Neuronal stem cell (in vitro differentiated cells): Measurements from ENCODE around the gene AMER2.

Source experiments
- DNase-seq: peaks from one replicate; pipeline ENCODE4 v3.0.0-alpha.2; 2013; ENCODE audit warnings: low spot score
- H2AFZ ChIP-seq: one replicate; pipeline ENCODE4 v1.6.1; 2013; ENCODE audit warnings: mild to moderate bottlenecking, low read length, inconsistent platforms
- H2AK5ac ChIP-seq: 2 replicates; pipeline ENCODE4 v1.6.1; 2013; ENCODE audit warnings: low read depth, mild to moderate bottlenecking, inconsistent platforms, low read length, moderate library complexity, mixed read lengths
- H2BK120ac ChIP-seq: 2 replicates; pipeline ENCODE4 v1.6.1; 2013; ENCODE audit warnings: low read depth, mild to moderate bottlenecking, inconsistent platforms, low read length, moderate library complexity, mixed read lengths
- H2BK12ac ChIP-seq: one replicate; pipeline ENCODE4 v1.6.1; 2013; ENCODE audit warnings: low read length, inconsistent platforms
- H2BK15ac ChIP-seq: 2 replicates; pipeline ENCODE4 v1.6.1; 2013; ENCODE audit warnings: mild to moderate bottlenecking, low read length, inconsistent platforms, mixed read lengths
- H2BK5ac ChIP-seq: one replicate; pipeline ENCODE4 v1.6.1; 2013; ENCODE audit warnings: inconsistent platforms, mild to moderate bottlenecking, low read length, moderate library complexity
- H3K14ac ChIP-seq: one replicate; pipeline ENCODE4 v1.6.1; 2013; ENCODE audit warnings: low read length, inconsistent platforms
- H3K18ac ChIP-seq: 2 replicates; pipeline ENCODE4 v1.6.1; 2013; ENCODE audit warnings: low read length, inconsistent platforms
- H3K23ac ChIP-seq: 2 replicates; pipeline ENCODE4 v1.6.1; 2013; ENCODE audit warnings: low read depth, mild to moderate bottlenecking, mixed read lengths, low read length, inconsistent platforms; ENCODE audit not compliant: poor library complexity
- H3K27ac ChIP-seq: replicated peaks from 3 replicates; pipeline ENCODE4 v1.5.1; 2013; ENCODE audit warnings: low read length, inconsistent platforms
- H3K27me3 ChIP-seq, 3 experiments: 2 replicates each; pipeline ENCODE4 v1.6.1; 2013; ENCODE audit warnings: low read length in 3 of 3, mild to moderate bottlenecking in 2 of 3, inconsistent platforms in 1 of 3, low read depth in 1 of 3, mixed read lengths in 1 of 3, moderate library complexity in 1 of 3; ENCODE audit not compliant: control insufficient read depth in 3 of 3, insufficient read depth in 3 of 3
- H3K36me3 ChIP-seq, 2 donors: replicated peaks in 1 of 2; 2 replicates each; pipeline ENCODE4 v1.6.1; 2013; ENCODE audit warnings: low read length in 2 of 2; ENCODE audit not compliant: control insufficient read depth in 2 of 2, insufficient read depth in 2 of 2
- H3K4ac ChIP-seq: 2 replicates; pipeline ENCODE4 v1.6.1; 2013; ENCODE audit warnings: inconsistent platforms, mild to moderate bottlenecking, low read length, moderate library complexity
- H3K4me1 ChIP-seq, 2 donors: 1 replicate in 1 of 2; 2 replicates in 1 of 2; pipeline ENCODE4 v1.6.1; 2013; ENCODE audit warnings: low read length in 2 of 2, low read depth in 1 of 2; ENCODE audit not compliant: control insufficient read depth in 2 of 2, insufficient read depth in 1 of 2
- H3K4me2 ChIP-seq: one replicate; pipeline ENCODE4 v1.6.1; 2013; ENCODE audit warnings: mild to moderate bottlenecking, low read length, inconsistent platforms; ENCODE audit not compliant: insufficient read depth, poor library complexity, severe bottlenecking
- H3K4me3 ChIP-seq, 2 donors: 2 replicates each; pipeline ENCODE4 v1.5.1; 2013; ENCODE audit warnings: low read length in 2 of 2, mild to moderate bottlenecking in 2 of 2, inconsistent platforms in 1 of 2, moderate library complexity in 1 of 2
- H3K79me1 ChIP-seq: one replicate; pipeline ENCODE4 v1.6.1; 2013; ENCODE audit warnings: low read depth, mild to moderate bottlenecking, inconsistent platforms, low read length, moderate library complexity
- H3K9ac ChIP-seq: one replicate; pipeline ENCODE4 v1.6.1; 2013; ENCODE audit warnings: mild to moderate bottlenecking, low read depth, low read length, inconsistent platforms; ENCODE audit not compliant: poor library complexity
- H3K9me3 ChIP-seq, 2 donors: replicated peaks in 1 of 2; 2 replicates each; pipeline versions ENCODE3 to v1.6.1; 2013; ENCODE audit warnings: low read length in 2 of 2, mild to moderate bottlenecking in 2 of 2, inconsistent platforms in 1 of 2, low read depth in 1 of 2, mixed read lengths in 1 of 2, moderate library complexity in 1 of 2; ENCODE audit not compliant: control insufficient read depth in 2 of 2, insufficient read depth in 1 of 2
- H4K8ac ChIP-seq: one replicate; pipeline ENCODE4 v1.6.1; 2013; ENCODE audit warnings: low read depth, mild to moderate bottlenecking, inconsistent platforms, low read length, moderate library complexity
- H4K91ac ChIP-seq: one replicate; pipeline ENCODE4 v1.6.1; 2013; ENCODE audit warnings: low read length, low read depth, mild to moderate bottlenecking, inconsistent platforms; ENCODE audit not compliant: poor library complexity
- WGBS, 2 donors: extraction: QIAGEN DNeasy Blood & Tissue Kit; methylation state at CpG; one replicate each; pipeline ENCODE4 v1.1.7; 2013; ENCODE audit warnings: missing lambda C conversion rate in 2 of 2, mixed read lengths in 1 of 2; ENCODE audit not compliant: insufficient read length in 2 of 2, insufficient replicate concordance in 1 of 2; ENCODE audit errors: extremely low coverage in 2 of 2; 5-methylcytosine and 5-hydroxymethylcytosine counted together

AMER2 gene

DNA sequence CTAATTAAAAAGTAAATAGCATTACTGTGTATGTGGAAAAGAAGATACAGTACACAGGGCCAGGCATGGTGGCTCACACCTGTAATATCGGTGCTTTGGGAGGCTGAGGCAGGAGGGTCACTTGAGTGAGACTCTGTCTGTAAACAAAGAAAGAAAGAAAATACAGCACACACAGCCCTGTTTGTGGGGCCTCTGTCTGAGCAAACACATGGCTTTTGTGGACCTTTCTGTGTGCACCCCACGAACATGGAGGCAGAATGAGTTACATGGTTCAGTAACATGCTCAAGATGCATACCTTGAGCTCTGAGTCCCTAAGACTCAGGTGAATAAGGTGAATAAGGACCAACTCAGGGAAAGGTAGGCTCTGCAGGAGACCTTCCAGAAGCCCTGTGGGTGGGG lies 20.0 kb upstream of the AMER2 start:
- no peak overlapping the region for H3K4ac ChIP-seq
- no CpG with 5 or more reads among the region's 2 CpGs for WGBS, 2 donors
- no peak overlapping the region for H3K23ac ChIP-seq
- no peak overlapping the region for H2BK5ac ChIP-seq
- no peak overlapping the region for H2BK12ac ChIP-seq
- H4K8ac ChIP-seq: no peak overlapping the region
- no peak overlapping the region for H2BK15ac ChIP-seq
- H3K4me1 ChIP-seq: peaks cover 0 to 3% of the 10 kb centered on the region in 2 donors
- no peaks in the 10 kb centered on the region for H3K36me3 ChIP-seq
- no peak overlapping the region for H2AFZ ChIP-seq
- H3K4me2 ChIP-seq: no peak overlapping the region
- H2AK5ac ChIP-seq: no peak overlapping the region
- H3K79me1 ChIP-seq: no peaks in the 10 kb centered on the region
- no peaks in the 10 kb centered on the region for H3K9me3 ChIP-seq
- H3K18ac ChIP-seq: no peak overlapping the region
- H3K9ac ChIP-seq: no peak overlapping the region
- no peak overlapping the region for H3K14ac ChIP-seq
- H3K4me3 ChIP-seq: no peak overlapping the region
- no peak overlapping the region for H2BK120ac ChIP-seq
- H3K27me3 ChIP-seq: no peaks in the 10 kb centered on the region
- DNase-seq: no peak
- no peak overlapping the region for H4K91ac ChIP-seq
- no peak overlapping the region for H3K27ac ChIP-seq

DNA sequence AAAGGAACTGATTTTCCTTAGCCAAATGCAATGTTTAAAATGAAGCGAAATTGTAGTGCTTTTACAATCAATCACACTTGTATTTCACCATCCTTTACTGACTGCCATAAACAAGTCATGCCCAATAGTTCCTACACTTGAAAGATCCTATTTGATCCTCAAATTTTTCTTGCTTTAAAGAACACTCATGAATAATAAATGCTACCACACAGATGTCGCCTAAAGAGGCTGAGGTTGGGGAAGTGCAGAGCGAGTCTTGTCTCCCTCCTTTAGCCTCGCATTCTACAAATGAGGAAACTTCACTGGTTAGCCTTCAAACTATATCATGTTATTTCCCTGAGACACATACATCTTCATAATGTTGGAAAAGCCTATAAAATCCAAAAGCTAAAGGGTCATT lies 18.7 kb upstream of the AMER2 start:
- no peak overlapping the region for H3K4ac ChIP-seq
- no CpG with 5 or more reads among the region's 4 CpGs for WGBS, 2 donors
- no peak overlapping the region for H2BK5ac ChIP-seq
- H3K23ac ChIP-seq: no peak overlapping the region
- H4K8ac ChIP-seq: no peak overlapping the region
- peaks cover 0 to 3% of the 10 kb centered on the region in 2 donors for H3K4me1 ChIP-seq
- H3K27me3 ChIP-seq: no peaks in the 10 kb centered on the region
- H4K91ac ChIP-seq: no peak overlapping the region
- no peak overlapping the region for H3K4me2 ChIP-seq
- H3K9me3 ChIP-seq: no peaks in the 10 kb centered on the region
- DNase-seq: no peak
- H3K36me3 ChIP-seq: no peaks in the 10 kb centered on the region
- H2AFZ ChIP-seq: no peak overlapping the region
- H3K79me1 ChIP-seq: no peaks in the 10 kb centered on the region
- no peak overlapping the region for H2AK5ac ChIP-seq
- no peak overlapping the region for H3K14ac ChIP-seq
- no peak overlapping the region for H2BK15ac ChIP-seq
- H2BK120ac ChIP-seq: no peak overlapping the region
- H3K27ac ChIP-seq: no peak overlapping the region
- H3K4me3 ChIP-seq: no peak overlapping the region
- H3K9ac ChIP-seq: no peak overlapping the region
- H2BK12ac ChIP-seq: no peak overlapping the region
- H3K18ac ChIP-seq: no peak overlapping the region

DNA sequence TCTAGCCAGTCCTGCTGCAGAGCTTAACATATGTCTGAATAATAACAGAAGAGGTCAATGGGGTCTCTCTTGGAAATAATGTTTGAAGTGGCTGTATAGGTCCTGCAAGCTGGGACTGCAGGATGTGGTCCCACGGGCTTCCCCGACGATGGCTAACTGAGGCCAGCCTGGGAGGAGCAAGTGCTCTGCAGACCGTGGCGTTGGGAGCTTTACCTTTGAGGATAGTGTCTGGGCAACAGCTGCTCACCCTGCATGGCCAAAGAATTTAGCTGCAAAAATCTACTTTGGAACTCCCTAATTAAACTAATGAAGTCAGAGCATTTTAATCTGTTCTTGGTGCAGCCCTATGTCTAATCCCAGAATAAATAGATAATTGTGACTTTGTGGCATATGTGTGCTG lies 18.2 kb upstream of the AMER2 start:
- Histone ChIP-seq H4K91ac (no peak overlapping the region), H3K9ac (no peak overlapping the region), H3K27ac (no peak overlapping the region), H2BK120ac (no peak overlapping the region), H3K23ac (no peak overlapping the region), H3K27me3 (no peaks in the 10 kb centered on the region), H2AK5ac (no peak overlapping the region), H3K9me3 (no peaks in the 10 kb centered on the region), H3K18ac (no peak overlapping the region), H3K4me3 (no peak overlapping the region), H4K8ac (no peak overlapping the region), H2AFZ (no peak overlapping the region), H2BK5ac (no peak overlapping the region), H3K14ac (no peak overlapping the region), H3K4me2 (no peak overlapping the region), H3K4me1 (peaks cover 0 to 3% of the 10 kb centered on the region in 2 donors), H3K4ac (no peak overlapping the region), H3K79me1 (no peaks in the 10 kb centered on the region), H2BK12ac (no peak overlapping the region), H2BK15ac (no peak overlapping the region), H3K36me3 (no peaks in the 10 kb centered on the region)
- DNase-seq: no peak
- no CpG with 5 or more reads among the region's 5 CpGs for WGBS, 2 donors

DNA sequence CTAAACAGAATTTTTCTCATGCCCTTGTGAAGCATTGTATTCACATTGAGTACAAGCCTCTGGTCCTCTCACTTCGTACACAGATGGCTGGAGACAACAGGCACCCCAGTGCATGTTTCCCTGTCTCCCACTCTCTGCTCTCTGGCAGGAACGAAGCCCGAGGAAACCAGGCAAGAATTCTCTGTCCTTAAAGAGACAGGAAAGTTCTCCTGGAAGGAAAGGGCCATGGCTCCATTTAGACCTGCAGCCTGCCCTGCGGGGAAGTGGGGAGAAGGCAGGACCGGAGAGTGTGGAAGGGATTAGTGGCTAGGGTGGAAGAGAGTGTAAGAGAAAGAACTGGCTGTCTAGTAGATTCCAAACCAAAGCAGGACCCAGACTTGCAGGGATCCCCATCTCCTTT lies 15.5 kb upstream of the AMER2 start:
- no peak overlapping the region for H3K4me3 ChIP-seq
- H3K9me3 ChIP-seq: no peaks in the 10 kb centered on the region
- no peak overlapping the region for H2BK5ac ChIP-seq
- no peak overlapping the region for H3K27ac ChIP-seq
- no peak overlapping the region for H2BK15ac ChIP-seq
- no peaks in the 10 kb centered on the region for H3K27me3 ChIP-seq
- H3K23ac ChIP-seq: no peak overlapping the region
- H3K9ac ChIP-seq: no peak overlapping the region
- H3K18ac ChIP-seq: no peak overlapping the region
- H4K8ac ChIP-seq: no peak overlapping the region
- no peak overlapping the region for H2AK5ac ChIP-seq
- H3K79me1 ChIP-seq: no peaks in the 10 kb centered on the region
- no CpG with 5 or more reads among the region's 5 CpGs for WGBS, 2 donors
- no peak overlapping the region for H3K14ac ChIP-seq
- peaks cover 0 to 3% of the 10 kb centered on the region in 2 donors for H3K4me1 ChIP-seq
- no peak overlapping the region for H3K4me2 ChIP-seq
- no peak overlapping the region for H3K4ac ChIP-seq
- no peak overlapping the region for H2AFZ ChIP-seq
- DNase-seq: no peak
- H4K91ac ChIP-seq: no peak overlapping the region
- no peak overlapping the region for H2BK12ac ChIP-seq
- H3K36me3 ChIP-seq: no peaks in the 10 kb centered on the region
- H2BK120ac ChIP-seq: no peak overlapping the region
